RWPE1 (cell line): ENCODE measurements around the gene C1S.

Experiments used
- CTCF ChIA-PET: fragments of 350-600 bp; sonication (Branson Sonifier 250); formaldehyde crosslinking; extraction: SDS; loops from one replicate; lab custom pipeline; 2021; lab: Yijun Ruan, JAX
- POLR2A ChIA-PET: fragments of 400-600 bp; formaldehyde crosslinking; extraction: SDS; loops from one replicate; lab custom pipeline; 2020; ENCODE audit warnings: antibody characterized with exemption; ENCODE audit not compliant: low non-redundant PET; lab: Yijun Ruan, JAX
- DNase-seq: peaks from one replicate; pipeline ENCODE4 v3.0.0; 2012; ENCODE audit warnings: low spot score
- H3K27ac ChIP-seq: fragments of 450-650 bp; 2 replicates; pipeline ENCODE4 v1.5.1; 2017
- CTCF ChIP-seq: fragments of 450-650 bp; conservative IDR thresholded peaks from 2 replicates; pipeline ENCODE4 v1.5.1; 2017; ENCODE audit warnings: low read depth, mild to moderate bottlenecking

The C1S gene

GRCh38 chr12:7108003-7108795 lies 47.7 kb downstream of the C1S start:
- POLR2A ChIA-PET = interaction anchor here (0.6 to 1.6 kb wide), 6 partner anchors 9 to 164 kb away, joined by 3 to 4 read pairs (median 4); partner anchors contain the start of gene C12orf57
- DNase-seq = peak; percentile 76
- CTCF ChIA-PET = interaction anchor here (0.6 to 1.1 kb wide), 9 partner anchors 33 to 1809 kb away, joined by 3 to 8 read pairs (median 4); partner anchors contain the start of gene C1S
- H3K27ac ChIP-seq = peak overlapping the region; percentile 92
- no peak for TF ChIP-seq CTCF

GRCh38 chr12:7108796-7109571 lies 48.5 kb downstream of the C1S start, which contains the start of gene C1RL:
Gene C1RL, minus strand, starts transcription at chr12:7109214. Its CDS starts 34 bp downstream, at chr12:7109180.
- peak; percentile 73 for DNase-seq
- ChIA-PET CTCF (interaction anchor here (0.6 to 1.1 kb wide), 19 partner anchors 11 to 1808 kb away, joined by 3 to 9 read pairs (median 4); partner anchors contain the start of genes C1S and RBP5), POLR2A (interaction anchor here (0.5 to 1.6 kb wide), 4 partner anchors 10 to 419 kb away, joined by 3 to 4 read pairs (median 4); partner anchors contain the start of gene C12orf57)
- TF ChIP-seq CTCF = peak; percentile 82
- peak within 1 kb of the TSS; percentile 92 for H3K27ac ChIP-seq

GRCh38 chr12:7109572-7109920 lies 49.0 kb downstream of the C1S start:
- TF ChIP-seq CTCF = no peak
- POLR2A ChIA-PET = no interaction called here
- CTCF ChIA-PET = interaction anchor here (0.6 to 1.1 kb wide), 14 partner anchors 10 to 165 kb away, joined by 3 to 9 read pairs (median 4); partner anchors contain the start of gene RBP5
- DNase-seq = no peak
- peak overlapping the region; percentile 92 for H3K27ac ChIP-seq

- no peak for DNase-seq
- TF ChIP-seq CTCF = no peak
- peak overlapping the region; percentile 92 for H3K27ac ChIP-seq
- ChIA-PET POLR2A (no interaction called here), CTCF (interaction anchor here (0.6 kb wide), 2 partner anchors 78 to 322 kb away, joined by 3 read pairs; no protein-coding TSS in a partner anchor)
These were observed 50.1 kb downstream of the C1S start for GRCh38 chr12:7110661-7111060.

GRCh38 chr12:7112041-7112440 lies 51.5 kb downstream of the C1S start:
- H3K27ac ChIP-seq = no peak overlapping the region
- no peak for TF ChIP-seq CTCF
- CTCF ChIA-PET = interaction anchor here (0.7 to 0.8 kb wide), 2 partner anchors 19 to 187 kb away, joined by 3 to 5 read pairs; no protein-coding TSS in a partner anchor
- no peak for DNase-seq
- POLR2A ChIA-PET = no interaction called here
